ENCODE data around the gene CD52.

- TF ChIP-seq, protein P1, sequence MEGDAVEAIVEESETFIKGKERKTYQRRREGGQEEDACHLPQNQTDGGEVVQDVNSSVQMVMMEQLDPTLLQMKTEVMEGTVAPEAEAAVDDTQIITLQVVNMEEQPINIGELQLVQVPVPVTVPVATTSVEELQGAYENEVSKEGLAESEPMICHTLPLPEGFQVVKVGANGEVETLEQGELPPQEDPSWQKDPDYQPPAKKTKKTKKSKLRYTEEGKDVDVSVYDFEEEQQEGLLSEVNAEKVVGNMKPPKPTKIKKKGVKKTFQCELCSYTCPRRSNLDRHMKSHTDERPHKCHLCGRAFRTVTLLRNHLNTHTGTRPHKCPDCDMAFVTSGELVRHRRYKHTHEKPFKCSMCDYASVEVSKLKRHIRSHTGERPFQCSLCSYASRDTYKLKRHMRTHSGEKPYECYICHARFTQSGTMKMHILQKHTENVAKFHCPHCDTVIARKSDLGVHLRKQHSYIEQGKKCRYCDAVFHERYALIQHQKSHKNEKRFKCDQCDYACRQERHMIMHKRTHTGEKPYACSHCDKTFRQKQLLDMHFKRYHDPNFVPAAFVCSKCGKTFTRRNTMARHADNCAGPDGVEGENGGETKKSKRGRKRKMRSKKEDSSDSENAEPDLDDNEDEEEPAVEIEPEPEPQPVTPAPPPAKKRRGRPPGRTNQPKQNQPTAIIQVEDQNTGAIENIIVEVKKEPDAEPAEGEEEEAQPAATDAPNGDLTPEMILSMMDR (IDR thresholded peaks at IDR 0.05): no peak
- no peak for TF ChIP-seq EP300 (IDR thresholded peaks at IDR 0.05)
Measured at GRCh38 chr1:26287811-26288210, 29.9 kb upstream of the CD52 start.
